ENCODE results near the gene ACBD6.

- TF ChIP-seq EZH2 (IDR thresholded peaks at IDR 0.05; ENCODE audit: borderline replicate concordance, low read length) (no peak), CTCF (conservative IDR thresholded peaks at IDR 0.05 in 1 of 2, IDR thresholded peaks at IDR 0.05 in 1 of 2; ENCODE audit: extremely low read depth in 1 of 2, insufficient read depth in 1 of 2, low read depth in 1 of 2, low read length in 2 of 2) (no peak)
Observed at GRCh38 chr1:180266275-180267210, 235.8 kb downstream of the ACBD6 start.

Measured in mammary epithelial cell (primary cell).